OCI-LY7 (cell line): ENCODE results near the gene SERPINA4. TPM values are rescaled to one million over a fixed set of nuclear protein-coding genes. Genes with fewer than 3 reads are reported as not detected.

Source experiments
- BruUV-seq: library from RNA; stranded (reverse); fragments of 400-500 nt; replicated peaks from 2 replicates; lab custom pipeline; 2021; lab: Mats Ljungman, UMichigan
- CTCF ChIA-PET: fragments of 300-600 bp; sonication (Branson Sonifier 250); formaldehyde crosslinking; loops from one replicate; lab custom pipeline; 2022; ENCODE audit warnings: antibody characterized with exemption; ENCODE audit not compliant: unreplicated experiment; lab: Charles Lee
- POLR2A ChIA-PET: fragments of 300-600 bp; sonication (Branson Sonifier 250); formaldehyde crosslinking; loops from one replicate; lab custom pipeline; 2022; ENCODE audit warnings: antibody characterized with exemption; lab: Charles Lee
- DNase-seq: peaks from one replicate; pipeline ENCODE4 v3.0.0-alpha.2; 2015; ENCODE audit warnings: low spot score
- H2AFZ ChIP-seq: fragments of 200-600 bp; sonication (generic), shearing (Covaris generic); 2 replicates; pipeline ENCODE4 v1.6.1; 2014; ENCODE audit warnings: mild to moderate bottlenecking, antibody characterized with exemption, low read length, moderate library complexity
- H3K27ac ChIP-seq: fragments of 200-600 bp; sonication (generic); 2 replicates; pipeline ENCODE4 v1.5.1; 2014; ENCODE audit warnings: mixed run types, low read depth, mild to moderate bottlenecking, moderate library complexity, low read length, inconsistent platforms; ENCODE audit not compliant: poor library complexity, severe bottlenecking
- H3K36me3 ChIP-seq: fragments of 200-600 bp; sonication (generic); 2 replicates; pipeline ENCODE4 v1.6.1; 2014; ENCODE audit warnings: mild to moderate bottlenecking, antibody characterized with exemption, low read length, moderate library complexity, mixed read lengths; ENCODE audit not compliant: insufficient read depth
- H3K4me1 ChIP-seq: fragments of 200-600 bp; sonication (generic); 2 replicates; pipeline ENCODE4 v1.5.1; 2014; ENCODE audit warnings: mild to moderate bottlenecking, low read length; ENCODE audit not compliant: insufficient read depth, poor library complexity, severe bottlenecking
- H3K4me2 ChIP-seq: fragments of 200-600 bp; sonication (generic); 2 replicates; pipeline ENCODE4 v1.6.1; 2014; ENCODE audit warnings: mild to moderate bottlenecking, low read length
- H3K4me3 ChIP-seq: fragments of 200-600 bp; sonication (generic); 2 replicates; pipeline ENCODE4 v1.5.1; 2014; ENCODE audit warnings: mild to moderate bottlenecking, low read depth, low read length; ENCODE audit not compliant: poor library complexity, severe bottlenecking
- H3K79me2 ChIP-seq: fragments of 200-600 bp; sonication (generic); 2 replicates; pipeline ENCODE4 v1.6.1; 2016; ENCODE audit warnings: low read depth, mild to moderate bottlenecking, low read length, moderate library complexity, mixed read lengths; ENCODE audit not compliant: insufficient read depth
- H3K9me2 ChIP-seq: fragments of 200-600 bp; sonication (generic); 2 replicates; pipeline ENCODE4 v1.6.1; 2016; ENCODE audit warnings: mild to moderate bottlenecking, low read length, mixed read lengths; ENCODE audit not compliant: insufficient read depth
- H3K9me3 ChIP-seq: fragments of 200-600 bp; sonication (generic); 2 replicates; pipeline ENCODE4 v1.6.1; 2014; ENCODE audit warnings: mild to moderate bottlenecking, mixed run types, low read length, mixed read lengths
- H4K20me1 ChIP-seq: fragments of 200-600 bp; sonication (generic); 2 replicates; pipeline ENCODE4 v1.6.1; 2014; ENCODE audit warnings: mild to moderate bottlenecking, antibody characterized with exemption, low read length, moderate library complexity, mixed read lengths; ENCODE audit not compliant: insufficient read depth
- CTCF ChIP-seq: fragments of 200-600 bp; sonication (generic); conservative IDR thresholded peaks from 2 replicates; pipeline ENCODE4 v1.5.1; 2014; ENCODE audit warnings: mild to moderate bottlenecking, antibody characterized with exemption, low read length, moderate library complexity, mixed read lengths
- EZH2phosphoT487 ChIP-seq: fragments of 200-600 bp; sonication (generic); IDR thresholded peaks from 2 replicates; pipeline ENCODE4 v1.6.1; 2018; ENCODE audit warnings: low read depth, borderline replicate concordance, mild to moderate bottlenecking, mixed run types, antibody characterized with exemption, low read length, moderate library complexity, mixed read lengths
- intact Hi-C: fragments of 100-400 bp; cut with micrococcal nuclease; formaldehyde crosslinking; loops from one replicate; pipeline ENCODE4 v1.10.0; 2022; ENCODE audit not compliant: unreplicated experiment
- total RNA-seq, 2 experiments: library from RNA; depleted of rRNA in 1 of 2; stranded (reverse); fragments of >200 nt in 1 of 2; shearing (Covaris generic) in 1 of 2; gene quantifications; 2 replicates each; pipeline ENCODE4 v1.2.3, GENCODE V29; 2014 to 2022

Gene SERPINA4
- total RNA-seq, 2 experiments from 2014 or later = not detected

GRCh38 chr14:94540031-94540794 lies 21.0 kb upstream of the SERPINA4 start:
- DNase-seq = no peak
- POLR2A ChIA-PET = no interaction called here
- Histone ChIP-seq H3K27ac (no peak overlapping the region), H3K9me3 (no peaks in the 10 kb centered on the region), H3K4me1 (no peaks in the 10 kb centered on the region), H3K4me3 (no peak overlapping the region), H4K20me1 (no peaks in the 10 kb centered on the region), H3K36me3 (no peaks in the 10 kb centered on the region), H3K4me2 (no peak overlapping the region), H2AFZ (no peak overlapping the region), H3K9me2 (no peaks in the 10 kb centered on the region), H3K79me2 (no peaks in the 10 kb centered on the region)
- intact Hi-C loops = no loop called here
- CTCF ChIA-PET = interaction anchor here (0.6 to 1.6 kb wide), 2 partner anchors 9 to 115 kb away, joined by 3 to 5 read pairs; no protein-coding TSS in a partner anchor
- TF ChIP-seq CTCF (no peak), EZH2phosphoT487 (no peak)
- BruUV-seq = no TSS peak

GRCh38 chr14:94541234-94541975 lies 19.8 kb upstream of the SERPINA4 start:
- BruUV-seq = no TSS peak
- no peak overlapping the region for H3K4me2 ChIP-seq
- no peaks in the 10 kb centered on the region for H4K20me1 ChIP-seq
- H2AFZ ChIP-seq = no peak overlapping the region
- no peak for DNase-seq
- H3K27ac ChIP-seq = no peak overlapping the region
- no peaks in the 10 kb centered on the region for H3K79me2 ChIP-seq
- H3K9me2 ChIP-seq = no peaks in the 10 kb centered on the region
- TF ChIP-seq CTCF = no peak
- intact Hi-C loops = no loop called here
- ChIA-PET CTCF (no interaction called here), POLR2A (no interaction called here)
- no peaks in the 10 kb centered on the region for H3K36me3 ChIP-seq
- H3K9me3 ChIP-seq = no peaks in the 10 kb centered on the region
- no peaks in the 10 kb centered on the region for H3K4me1 ChIP-seq
- H3K4me3 ChIP-seq = no peak overlapping the region
